Nephron (organoid): ENCODE measurements around the gene IGF1R.

Source experiments
- H3K27ac Mint-ChIP-seq, 3 experiments: 2 replicates each; pipeline ENCODE4 v1.8.0; 2020; ENCODE audit warnings: mixed read lengths in 3 of 3, mild to moderate bottlenecking in 2 of 3, moderate library complexity in 1 of 3
- H3K27me3 Mint-ChIP-seq: 2 replicates; pipeline ENCODE4 v1.8.0; 2021; ENCODE audit warnings: low read depth, mild to moderate bottlenecking, moderate library complexity, mixed read lengths
- H3K36me3 Mint-ChIP-seq: 2 replicates; pipeline ENCODE4 v1.8.0; 2020; ENCODE audit warnings: low read depth, mixed read lengths
- H3K4me1 Mint-ChIP-seq: 2 replicates; pipeline ENCODE4 v1.8.0; 2020; ENCODE audit warnings: mixed read lengths
- H3K4me3 Mint-ChIP-seq, 3 experiments: 2 replicates each; pipeline ENCODE4 v1.8.0; 2020; ENCODE audit warnings: mild to moderate bottlenecking in 3 of 3, mixed read lengths in 3 of 3, moderate library complexity in 2 of 3
- H3K9me3 Mint-ChIP-seq: 2 replicates; pipeline ENCODE4 v1.8.0; 2020; ENCODE audit warnings: mixed read lengths
- CTCF ChIP-seq, 3 experiments: fragments of 200-600 bp; sonication (generic); IDR thresholded peaks; one replicate each; pipeline ENCODE4 v1.5.0; 2021; ENCODE audit warnings: antibody characterized with exemption in 3 of 3; ENCODE audit not compliant: unreplicated experiment in 3 of 3

The IGF1R gene

GRCh38 chr15:98955331-98955730, 307.0 kb downstream of the IGF1R start:
- Mint-ChIP-seq H3K9me3 (no peaks in the 10 kb centered on the region), H3K4me1 (peaks cover 57% of the 10 kb centered on the region)

GRCh38 chr15:98955961-98956723, 307.8 kb downstream of the IGF1R start:
- TF ChIP-seq CTCF (IDR thresholded peaks at IDR 0.05; ENCODE audit: unreplicated experiment in 3 of 3), result no peak
- Mint-ChIP-seq H3K36me3 (peaks cover 71% of the 10 kb centered on the region), H3K27ac (no peak overlapping the region), H3K4me1 (peaks cover 54% of the 10 kb centered on the region), H3K4me3 (no peak overlapping the region), H3K27me3 (no peaks in the 10 kb centered on the region), H3K9me3 (peaks cover 3% of the 10 kb centered on the region)

More at GRCh38 chr15:98955331-98955730, 307.0 kb downstream of the IGF1R start:
- no peaks in the 10 kb centered on the region for H3K27me3 Mint-ChIP-seq
- peaks cover 71% of the 10 kb centered on the region for H3K36me3 Mint-ChIP-seq
- no peak for TF ChIP-seq CTCF (IDR thresholded peaks at IDR 0.05; ENCODE audit: unreplicated experiment in 3 of 3)
- H3K27ac Mint-ChIP-seq, result peak overlapping the region in 1 of 3 experiments; percentile 71
- no peak overlapping the region for H3K4me3 Mint-ChIP-seq

- Mint-ChIP-seq H3K27ac (no peak overlapping the region), H3K36me3 (peaks cover 71% of the 10 kb centered on the region), H3K27me3 (no peaks in the 10 kb centered on the region), H3K4me3 (no peak overlapping the region), H3K4me1 (peaks cover 46% of the 10 kb centered on the region), H3K9me3 (peaks cover 11% of the 10 kb centered on the region)
- no peak for TF ChIP-seq CTCF (IDR thresholded peaks at IDR 0.05; ENCODE audit: unreplicated experiment in 3 of 3)
Measured at GRCh38 chr15:98956796-98957553, 308.6 kb downstream of the IGF1R start.

GRCh38 chr15:98957655-98958054, 309.3 kb downstream of the IGF1R start:
- no peak for TF ChIP-seq CTCF (IDR thresholded peaks at IDR 0.05; ENCODE audit: unreplicated experiment in 3 of 3)
- Mint-ChIP-seq H3K27ac (no peak overlapping the region), H3K4me3 (no peak overlapping the region), H3K27me3 (no peaks in the 10 kb centered on the region), H3K36me3 (peaks cover 71% of the 10 kb centered on the region), H3K9me3 (peaks cover 16% of the 10 kb centered on the region), H3K4me1 (peaks cover 39% of the 10 kb centered on the region)

- Mint-ChIP-seq H3K4me1 (peaks cover 37% of the 10 kb centered on the region), H3K4me3 (no peak overlapping the region), H3K9me3 (peaks cover 19% of the 10 kb centered on the region), H3K27me3 (no peaks in the 10 kb centered on the region), H3K36me3 (peaks cover 71% of the 10 kb centered on the region), H3K27ac (peak overlapping the region in 1 of 3 experiments; percentile 57)
- no peak for TF ChIP-seq CTCF (IDR thresholded peaks at IDR 0.05; ENCODE audit: unreplicated experiment in 3 of 3)
Measured at GRCh38 chr15:98958076-98958475, 309.7 kb downstream of the IGF1R start.
